ENCODE results near the gene ZNF396. TPM values are rescaled to one million over a fixed set of nuclear protein-coding genes. Genes with fewer than 3 reads are reported as not detected.

ZNF396 gene
- total and polyA plus RNA-seq, 8 donors = 1.2 to 3.8 (median 2.4) TPM

DNA sequence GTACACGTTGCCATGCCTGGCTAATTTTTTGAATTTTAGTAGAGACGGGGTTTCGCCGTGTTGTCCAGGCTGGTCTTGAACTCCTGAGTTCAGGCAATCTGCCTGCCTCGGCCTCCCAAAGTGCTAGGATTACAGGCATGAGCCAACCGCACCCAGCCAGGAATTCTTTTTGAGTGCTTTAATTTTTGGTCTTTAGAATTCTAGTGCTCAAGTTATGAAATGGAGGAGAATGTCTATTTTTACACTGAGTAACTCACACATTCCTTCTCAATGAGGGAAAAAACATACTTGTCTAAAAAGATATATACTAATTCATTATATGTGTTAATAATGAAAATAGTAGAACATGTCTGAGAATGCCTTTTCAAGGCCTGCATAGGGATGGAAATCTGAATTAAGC, 8.5 kb downstream of the ZNF396 start:
- ATAC-seq (no peak), DNase-seq (no peak), FAIRE-seq (no peak)
- Histone ChIP-seq H3K9me3 (no peaks in the 10 kb centered on the region), H3K4me1 (no peaks in the 10 kb centered on the region), H3K27me3 (no peaks in the 10 kb centered on the region), H3K4me3 (no peak overlapping the region), H3K36me3 (no peaks in the 10 kb centered on the region), H3K27ac (no peak overlapping the region)
- 94 to 97% methylated on average over 6 of the region's 6 CpGs for WGBS, 2 donors
- TF ChIP-seq, protein P1, sequence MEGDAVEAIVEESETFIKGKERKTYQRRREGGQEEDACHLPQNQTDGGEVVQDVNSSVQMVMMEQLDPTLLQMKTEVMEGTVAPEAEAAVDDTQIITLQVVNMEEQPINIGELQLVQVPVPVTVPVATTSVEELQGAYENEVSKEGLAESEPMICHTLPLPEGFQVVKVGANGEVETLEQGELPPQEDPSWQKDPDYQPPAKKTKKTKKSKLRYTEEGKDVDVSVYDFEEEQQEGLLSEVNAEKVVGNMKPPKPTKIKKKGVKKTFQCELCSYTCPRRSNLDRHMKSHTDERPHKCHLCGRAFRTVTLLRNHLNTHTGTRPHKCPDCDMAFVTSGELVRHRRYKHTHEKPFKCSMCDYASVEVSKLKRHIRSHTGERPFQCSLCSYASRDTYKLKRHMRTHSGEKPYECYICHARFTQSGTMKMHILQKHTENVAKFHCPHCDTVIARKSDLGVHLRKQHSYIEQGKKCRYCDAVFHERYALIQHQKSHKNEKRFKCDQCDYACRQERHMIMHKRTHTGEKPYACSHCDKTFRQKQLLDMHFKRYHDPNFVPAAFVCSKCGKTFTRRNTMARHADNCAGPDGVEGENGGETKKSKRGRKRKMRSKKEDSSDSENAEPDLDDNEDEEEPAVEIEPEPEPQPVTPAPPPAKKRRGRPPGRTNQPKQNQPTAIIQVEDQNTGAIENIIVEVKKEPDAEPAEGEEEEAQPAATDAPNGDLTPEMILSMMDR (IDR thresholded peaks at IDR 0.05) = no peak
- intact Hi-C loops (cut with DNase I) = no loop called here

DNA sequence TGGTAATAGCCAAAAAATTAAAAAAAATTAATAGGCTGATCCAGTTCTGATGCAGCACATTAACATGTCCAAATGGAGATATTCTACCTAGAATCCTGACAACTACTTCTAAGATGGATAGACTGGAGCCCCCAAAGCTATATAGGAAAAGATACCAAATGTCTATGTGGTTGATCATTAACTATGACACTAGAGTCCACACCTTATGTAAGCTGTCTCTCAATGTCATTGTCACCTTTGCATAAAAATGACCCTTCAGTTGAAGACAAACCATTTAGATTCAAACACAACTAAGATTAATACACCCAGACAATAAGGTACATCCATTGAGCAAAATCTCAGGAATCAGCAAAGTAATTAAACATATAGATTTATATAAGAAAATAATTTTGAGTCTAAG, 14.6 kb downstream of the ZNF396 start:
- ATAC-seq (no peak), DNase-seq (no peak), FAIRE-seq (no peak)
- H3K36me3 ChIP-seq = no peaks in the 10 kb centered on the region
- no peaks in the 10 kb centered on the region for H3K27me3 ChIP-seq
- TF ChIP-seq, protein P1 (IDR thresholded peaks at IDR 0.05) = no peak
- no peak overlapping the region for H3K4me3 ChIP-seq
- H3K27ac ChIP-seq = no peak overlapping the region
- no peaks in the 10 kb centered on the region for H3K9me3 ChIP-seq
- intact Hi-C loops (cut with DNase I) = no loop called here
- no peaks in the 10 kb centered on the region for H3K4me1 ChIP-seq

DNA sequence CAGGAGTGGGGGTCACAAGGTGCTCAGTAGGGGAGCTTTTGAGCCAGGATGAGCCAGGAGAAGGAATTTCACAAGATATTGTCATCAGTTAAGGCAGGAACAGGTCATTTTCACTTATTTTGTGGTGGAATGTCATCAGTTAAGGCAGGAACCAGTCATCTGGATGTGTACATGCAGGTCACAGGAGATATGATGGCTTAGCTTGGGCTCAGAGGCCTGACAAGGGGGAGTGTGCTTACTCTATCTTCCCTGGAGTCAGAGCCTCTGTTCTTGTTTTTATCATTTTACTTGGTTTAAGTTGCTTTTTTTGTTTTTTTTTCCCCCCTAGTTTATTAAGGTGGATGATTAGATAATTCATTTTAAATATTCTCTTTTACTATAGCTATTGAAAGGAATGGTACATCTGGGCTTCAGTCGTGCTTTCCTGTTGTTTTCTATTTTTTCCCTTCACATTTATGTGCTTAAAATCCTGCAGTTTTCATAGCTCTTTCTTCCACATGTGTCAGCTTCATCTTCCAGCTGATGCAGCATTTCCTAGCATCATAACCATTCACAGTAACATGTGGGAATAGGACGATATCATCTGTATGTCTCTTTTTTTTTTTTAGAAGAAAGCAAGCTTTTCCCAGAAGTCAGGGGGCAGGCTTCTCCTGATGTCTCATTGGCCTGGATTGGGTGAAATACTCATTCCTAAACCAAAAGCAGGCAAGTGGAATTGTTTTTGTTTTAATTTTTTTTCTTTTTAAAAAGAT, 15.4 kb downstream of the ZNF396 start:
- DNase-seq (no peak), ATAC-seq (no peak), FAIRE-seq (no peak)
- Histone ChIP-seq H3K36me3 (no peaks in the 10 kb centered on the region), H3K4me3 (no peak overlapping the region), H3K27ac (no peak overlapping the region), H3K4me1 (no peaks in the 10 kb centered on the region), H3K9me3 (no peaks in the 10 kb centered on the region), H3K27me3 (no peaks in the 10 kb centered on the region)
- TF ChIP-seq, protein P1 (IDR thresholded peaks at IDR 0.05) = no peak
- WGBS, 2 donors = 64 to 72% methylated on average over 2 of the region's 2 CpGs
- intact Hi-C loops (cut with DNase I) = no loop called here

DNA sequence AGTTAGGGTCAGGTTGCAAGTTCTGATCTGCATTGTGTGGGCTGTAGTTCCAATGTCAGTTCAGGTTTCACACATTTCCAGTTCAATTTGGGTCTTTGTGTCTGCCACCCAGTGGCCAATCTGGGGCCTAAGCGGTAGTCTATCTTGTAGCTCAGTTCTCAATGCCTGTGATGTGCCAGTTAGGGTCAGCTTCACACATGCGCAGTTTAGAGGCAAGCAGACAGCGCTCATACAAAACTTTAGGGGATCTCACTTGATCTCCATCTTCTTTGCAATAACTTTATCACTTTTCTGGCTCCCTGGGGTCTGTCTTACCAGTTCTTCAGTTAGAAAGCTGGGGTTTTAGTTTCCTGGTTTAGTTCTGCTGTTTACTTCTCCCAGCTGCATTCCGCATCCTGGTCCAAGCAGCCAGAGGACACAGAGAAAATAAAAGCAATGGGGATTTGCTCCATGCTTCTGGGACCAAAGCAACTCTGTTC, 22.0 kb downstream of the ZNF396 start:
- DNase-seq (peak; percentile 58 to 79 (median 64)), ATAC-seq (peak; percentile 97 to 100 (median 100)), FAIRE-seq (peak; percentile 9)
- intact Hi-C loops (cut with DNase I) = loop anchor here in 1 of 3 donors (10.0 kb wide), 1 partner anchor 120 kb away; no protein-coding TSS in a partner anchor
- H3K27me3 ChIP-seq = no peaks in the 10 kb centered on the region
- H3K36me3 ChIP-seq = no peaks in the 10 kb centered on the region
- no peak overlapping the region for H3K27ac ChIP-seq
- H3K4me3 ChIP-seq = no peak overlapping the region
- TF ChIP-seq, protein P1 (IDR thresholded peaks at IDR 0.05) = peak; percentile 47 to 58 (median 55)
- 20 to 26% methylated on average over 4 of the region's 4 CpGs for WGBS, 2 donors
- no peaks in the 10 kb centered on the region for H3K4me1 ChIP-seq
- no peaks in the 10 kb centered on the region for H3K9me3 ChIP-seq

DNA sequence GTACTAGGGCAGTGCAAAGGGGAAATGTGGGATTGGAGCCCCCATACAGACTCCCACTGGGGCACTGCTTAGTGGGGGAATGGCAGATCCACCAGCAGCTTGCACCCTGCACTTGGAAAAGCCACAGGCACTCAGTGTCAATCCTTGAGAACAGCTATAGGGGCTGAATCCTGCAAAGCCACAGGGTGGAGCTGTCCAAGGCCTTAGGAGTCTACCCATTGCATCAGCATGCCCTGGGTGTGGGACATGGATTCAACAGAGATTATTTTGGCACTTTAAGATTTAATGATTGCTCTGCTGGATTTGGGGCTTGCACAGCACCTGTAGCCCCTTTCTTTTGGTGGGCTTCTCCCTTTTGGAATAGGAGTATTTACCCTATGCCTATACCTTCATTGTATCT, 24.4 kb downstream of the ZNF396 start:
- no peak overlapping the region for H3K27ac ChIP-seq
- no peak for ATAC-seq
- FAIRE-seq = no peak
- H3K36me3 ChIP-seq = no peaks in the 10 kb centered on the region
- TF ChIP-seq, protein P1 (IDR thresholded peaks at IDR 0.05) = no peak
- intact Hi-C loops (cut with DNase I) = loop anchor here (5.0 to 10.0 kb wide), 3 partner anchors 118 to 125 kb away; no protein-coding TSS in a partner anchor
- H3K4me1 ChIP-seq = no peaks in the 10 kb centered on the region
- no peaks in the 10 kb centered on the region for H3K9me3 ChIP-seq
- DNase-seq = no peak
- no peaks in the 10 kb centered on the region for H3K27me3 ChIP-seq
- no peak overlapping the region for H3K4me3 ChIP-seq
